Measurements from ENCODE around the gene P4HA1. TPM values are rescaled to one million over a fixed set of nuclear protein-coding genes. Genes with fewer than 3 reads are reported as not detected.
"Not testable (repeated sequence)": the region's sequence is repeated elsewhere in the genome, so short reads cannot be mapped to it uniquely, and the experiment has no call there.

P4HA1 gene
- total RNA-seq, 1 experiment from 2014 or later: 58.5 TPM

DNA sequence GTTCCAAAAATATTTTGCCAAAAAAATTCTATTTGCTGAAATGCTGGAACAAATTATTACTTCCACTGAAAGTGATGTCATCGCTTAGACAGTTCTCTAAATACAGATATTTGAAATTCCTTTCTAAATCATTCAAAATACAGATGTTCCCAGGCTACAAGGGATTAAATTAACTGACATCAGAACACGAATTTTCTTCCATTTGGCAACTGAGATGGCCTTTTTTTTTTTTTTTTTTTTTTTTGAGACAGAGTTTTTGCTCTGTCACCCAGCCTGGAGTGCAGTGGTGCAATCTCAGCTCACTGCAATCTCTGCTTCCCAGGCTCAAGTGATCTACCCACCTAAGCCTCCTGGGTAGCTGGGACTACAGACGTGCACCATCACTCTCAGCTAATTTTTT, 57.0 kb downstream of the P4HA1 start:
- ChIA-PET POLR2A (interaction anchor here (0.7 kb wide), 1 partner anchor 463 kb away, joined by 9 read pairs; no protein-coding TSS in a partner anchor), CTCF (interaction anchor here (1.0 kb wide), 1 partner anchor 36 kb away, joined by 3 read pairs; no protein-coding TSS in a partner anchor)
- DNase-seq (ENCODE audit: low read depth, low spot score): no peak
- no peak for ATAC-seq
- H3K9me3 ChIP-seq (ENCODE audit: control insufficient read depth, insufficient read depth, low read depth, low read length): no peaks in the 10 kb centered on the region
- H3K36me3 ChIP-seq (ENCODE audit: control insufficient read depth, insufficient read depth, low read length): peaks cover 10% of the 10 kb centered on the region; the same call in 1 of the 2 replicates
- intact Hi-C loops (cut with micrococcal nuclease; ENCODE audit: unreplicated experiment) (no loop called here), in situ Hi-C loops (cut with HindIII; ENCODE audit: low pct_unique_long_range_greater_than_20kb, low sequenced_read_pairs) (no loop called here)
- H3K27ac ChIP-seq (ENCODE audit: low read length): no peak overlapping the region
- TF ChIP-seq, protein P1, sequence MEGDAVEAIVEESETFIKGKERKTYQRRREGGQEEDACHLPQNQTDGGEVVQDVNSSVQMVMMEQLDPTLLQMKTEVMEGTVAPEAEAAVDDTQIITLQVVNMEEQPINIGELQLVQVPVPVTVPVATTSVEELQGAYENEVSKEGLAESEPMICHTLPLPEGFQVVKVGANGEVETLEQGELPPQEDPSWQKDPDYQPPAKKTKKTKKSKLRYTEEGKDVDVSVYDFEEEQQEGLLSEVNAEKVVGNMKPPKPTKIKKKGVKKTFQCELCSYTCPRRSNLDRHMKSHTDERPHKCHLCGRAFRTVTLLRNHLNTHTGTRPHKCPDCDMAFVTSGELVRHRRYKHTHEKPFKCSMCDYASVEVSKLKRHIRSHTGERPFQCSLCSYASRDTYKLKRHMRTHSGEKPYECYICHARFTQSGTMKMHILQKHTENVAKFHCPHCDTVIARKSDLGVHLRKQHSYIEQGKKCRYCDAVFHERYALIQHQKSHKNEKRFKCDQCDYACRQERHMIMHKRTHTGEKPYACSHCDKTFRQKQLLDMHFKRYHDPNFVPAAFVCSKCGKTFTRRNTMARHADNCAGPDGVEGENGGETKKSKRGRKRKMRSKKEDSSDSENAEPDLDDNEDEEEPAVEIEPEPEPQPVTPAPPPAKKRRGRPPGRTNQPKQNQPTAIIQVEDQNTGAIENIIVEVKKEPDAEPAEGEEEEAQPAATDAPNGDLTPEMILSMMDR (IDR thresholded peaks at IDR 0.05): no peak
- no peak for TF ChIP-seq SIN3A (IDR thresholded peaks at IDR 0.05; ENCODE audit: borderline replicate concordance, insufficient read depth, low read depth, low read length)
- TF ChIP-seq TCF7L2 (IDR thresholded peaks at IDR 0.05; ENCODE audit: low read depth, low read length): no peak
- TF ChIP-seq POLR2AphosphoS5 (IDR thresholded peaks at IDR 0.05; ENCODE audit: low read depth, low read length): no peak
- TF ChIP-seq, protein P2, sequence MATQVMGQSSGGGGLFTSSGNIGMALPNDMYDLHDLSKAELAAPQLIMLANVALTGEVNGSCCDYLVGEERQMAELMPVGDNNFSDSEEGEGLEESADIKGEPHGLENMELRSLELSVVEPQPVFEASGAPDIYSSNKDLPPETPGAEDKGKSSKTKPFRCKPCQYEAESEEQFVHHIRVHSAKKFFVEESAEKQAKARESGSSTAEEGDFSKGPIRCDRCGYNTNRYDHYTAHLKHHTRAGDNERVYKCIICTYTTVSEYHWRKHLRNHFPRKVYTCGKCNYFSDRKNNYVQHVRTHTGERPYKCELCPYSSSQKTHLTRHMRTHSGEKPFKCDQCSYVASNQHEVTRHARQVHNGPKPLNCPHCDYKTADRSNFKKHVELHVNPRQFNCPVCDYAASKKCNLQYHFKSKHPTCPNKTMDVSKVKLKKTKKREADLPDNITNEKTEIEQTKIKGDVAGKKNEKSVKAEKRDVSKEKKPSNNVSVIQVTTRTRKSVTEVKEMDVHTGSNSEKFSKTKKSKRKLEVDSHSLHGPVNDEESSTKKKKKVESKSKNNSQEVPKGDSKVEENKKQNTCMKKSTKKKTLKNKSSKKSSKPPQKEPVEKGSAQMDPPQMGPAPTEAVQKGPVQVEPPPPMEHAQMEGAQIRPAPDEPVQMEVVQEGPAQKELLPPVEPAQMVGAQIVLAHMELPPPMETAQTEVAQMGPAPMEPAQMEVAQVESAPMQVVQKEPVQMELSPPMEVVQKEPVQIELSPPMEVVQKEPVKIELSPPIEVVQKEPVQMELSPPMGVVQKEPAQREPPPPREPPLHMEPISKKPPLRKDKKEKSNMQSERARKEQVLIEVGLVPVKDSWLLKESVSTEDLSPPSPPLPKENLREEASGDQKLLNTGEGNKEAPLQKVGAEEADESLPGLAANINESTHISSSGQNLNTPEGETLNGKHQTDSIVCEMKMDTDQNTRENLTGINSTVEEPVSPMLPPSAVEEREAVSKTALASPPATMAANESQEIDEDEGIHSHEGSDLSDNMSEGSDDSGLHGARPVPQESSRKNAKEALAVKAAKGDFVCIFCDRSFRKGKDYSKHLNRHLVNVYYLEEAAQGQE (IDR thresholded peaks at IDR 0.05; ENCODE audit: insufficient read depth in 1 of 2, low read depth in 2 of 2, low read length in 1 of 2): no peak
- H3K4me1 ChIP-seq (ENCODE audit: control insufficient read depth, insufficient read depth, low read length): peaks cover 5% of the 10 kb centered on the region
- H3K27me3 ChIP-seq (ENCODE audit: control insufficient read depth, insufficient read depth, low read length): no peaks in the 10 kb centered on the region
- no peak overlapping the region for H3K4me3 ChIP-seq (ENCODE audit: low read depth in 2 of 2, low read length in 2 of 2)
- BruUV-seq (replicated peaks): no TSS peak

DNA sequence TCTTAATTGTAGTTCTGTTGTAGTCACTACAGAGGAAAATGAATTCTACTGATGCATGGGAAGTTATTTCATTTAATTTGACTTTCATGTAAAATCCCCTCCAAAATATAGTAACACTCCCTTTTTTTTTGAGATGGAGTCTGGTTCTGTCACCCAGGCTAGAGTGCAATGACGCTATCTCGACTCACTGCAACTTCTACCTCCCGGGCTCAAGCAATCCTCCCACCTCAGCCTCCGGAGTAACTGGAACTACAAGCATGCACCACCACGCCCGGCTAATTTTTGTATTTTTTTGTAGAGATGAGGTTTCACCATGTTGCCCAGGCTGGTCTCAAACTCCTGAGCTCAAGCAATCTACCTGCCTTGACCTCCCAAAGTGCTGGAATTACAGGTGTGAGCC, 60.4 kb downstream of the P4HA1 start:
- H3K4me1 ChIP-seq (ENCODE audit: control insufficient read depth, insufficient read depth, low read length); ATAC-seq; DNase-seq (ENCODE audit: low read depth, low spot score); H3K4me3 ChIP-seq (ENCODE audit: low read depth in 2 of 2, low read length in 2 of 2); H3K9me3 ChIP-seq (ENCODE audit: control insufficient read depth, insufficient read depth, low read depth, low read length); in situ Hi-C loops (cut with HindIII; ENCODE audit: low pct_unique_long_range_greater_than_20kb, low sequenced_read_pairs); BruUV-seq (replicated peaks); CTCF ChIA-PET; H3K27ac ChIP-seq (ENCODE audit: low read length); intact Hi-C loops (cut with micrococcal nuclease; ENCODE audit: unreplicated experiment); H3K27me3 ChIP-seq (ENCODE audit: control insufficient read depth, insufficient read depth, low read length); H3K36me3 ChIP-seq (ENCODE audit: control insufficient read depth, insufficient read depth, low read length): not testable (repeated sequence)
- POLR2A ChIA-PET: interaction anchor here (0.7 kb wide), 1 partner anchor 39 kb away, joined by 3 read pairs; no protein-coding TSS in a partner anchor

DNA sequence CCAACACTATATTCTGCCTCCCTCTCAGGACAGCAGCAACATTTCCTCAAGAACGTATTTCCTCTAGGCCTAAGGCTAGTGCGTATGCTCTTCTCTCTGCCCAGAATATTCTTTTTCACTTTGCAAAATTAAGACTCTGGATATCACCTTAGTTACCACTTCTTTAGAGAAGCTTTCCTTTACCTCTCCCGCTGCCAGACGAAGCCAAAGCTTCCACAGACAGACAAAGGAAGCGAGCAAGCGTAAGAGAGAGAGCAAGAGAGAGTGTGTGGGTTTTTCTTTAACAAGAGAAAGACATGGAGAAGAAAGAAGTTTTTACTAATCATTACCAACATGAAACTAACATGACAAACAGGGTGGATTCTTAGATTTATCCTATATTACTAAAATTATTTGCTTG, 64.1 kb downstream of the P4HA1 start:
- intact Hi-C loops (cut with micrococcal nuclease; ENCODE audit: unreplicated experiment): no loop called here
- CTCF ChIA-PET: no interaction called here
- H3K4me3 ChIP-seq (ENCODE audit: low read depth in 2 of 2, low read length in 2 of 2): no peak overlapping the region
- TF ChIP-seq, protein P2 (IDR thresholded peaks at IDR 0.05; ENCODE audit: insufficient read depth in 1 of 2, low read depth in 2 of 2, low read length in 1 of 2): no peak
- no peak for TF ChIP-seq SIN3A (IDR thresholded peaks at IDR 0.05; ENCODE audit: borderline replicate concordance, insufficient read depth, low read depth, low read length)
- TF ChIP-seq, protein P1 (IDR thresholded peaks at IDR 0.05): no peak
- TF ChIP-seq TCF7L2 (IDR thresholded peaks at IDR 0.05; ENCODE audit: low read depth, low read length): no peak
- TF ChIP-seq POLR2AphosphoS5 (IDR thresholded peaks at IDR 0.05; ENCODE audit: low read depth, low read length): no peak
- peaks cover 10% of the 10 kb centered on the region; the same call in 1 of the 2 replicates for H3K36me3 ChIP-seq (ENCODE audit: control insufficient read depth, insufficient read depth, low read length)
- H3K4me1 ChIP-seq (ENCODE audit: control insufficient read depth, insufficient read depth, low read length): no peaks in the 10 kb centered on the region
- POLR2A ChIA-PET: interaction anchor here (0.6 kb wide), 1 partner anchor 575 kb away, joined by 5 read pairs; no protein-coding TSS in a partner anchor
- H3K9me3 ChIP-seq (ENCODE audit: control insufficient read depth, insufficient read depth, low read depth, low read length): no peaks in the 10 kb centered on the region
- no peaks in the 10 kb centered on the region for H3K27me3 ChIP-seq (ENCODE audit: control insufficient read depth, insufficient read depth, low read length)
- no TSS peak for BruUV-seq (replicated peaks)
- in situ Hi-C loops (cut with HindIII; ENCODE audit: low pct_unique_long_range_greater_than_20kb, low sequenced_read_pairs): no loop called here
- DNase-seq (ENCODE audit: low read depth, low spot score): no peak
- no peak for ATAC-seq
- H3K27ac ChIP-seq (ENCODE audit: low read length): no peak overlapping the region
